Stimulated activated CD4-positive, alpha-beta T cell treated with anti-CD3 and anti-CD28 coated beads, TNF-alpha, amount 100 ng/mL, for 1 hour (primary cell): ENCODE results near the gene ZNF536.

Experiments used
- DNase-seq, 3 donors: peaks; one replicate each; pipeline ENCODE4 v3.0.0-alpha.2; 2020; ENCODE audit warnings: low read depth in 3 of 3, low spot score in 1 of 3

ZNF536 gene

GRCh38 chr19:30522341-30522740 is 150.2 kb downstream of the ZNF536 start:
- no peak for DNase-seq

DNA sequence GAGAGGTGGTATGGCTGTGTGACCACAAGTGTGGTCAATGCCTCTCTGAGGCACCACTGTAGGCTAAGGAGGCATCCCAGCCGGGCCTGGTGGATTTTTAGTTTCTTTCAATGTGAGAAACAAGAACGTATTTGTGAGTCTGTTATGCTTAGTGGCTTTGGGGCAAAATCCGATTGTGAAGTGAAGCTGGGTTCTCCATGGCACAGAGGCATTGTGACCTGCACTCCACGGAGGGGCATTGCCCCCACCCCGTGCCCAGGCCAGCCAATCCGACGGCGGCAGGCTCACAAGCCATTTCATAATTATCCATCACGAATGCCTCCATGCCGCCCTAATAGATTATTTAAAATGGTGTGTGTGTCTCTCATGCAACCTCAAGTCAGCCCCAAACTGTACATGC is 151.6 kb downstream of the ZNF536 start:
- no peak for DNase-seq

DNA sequence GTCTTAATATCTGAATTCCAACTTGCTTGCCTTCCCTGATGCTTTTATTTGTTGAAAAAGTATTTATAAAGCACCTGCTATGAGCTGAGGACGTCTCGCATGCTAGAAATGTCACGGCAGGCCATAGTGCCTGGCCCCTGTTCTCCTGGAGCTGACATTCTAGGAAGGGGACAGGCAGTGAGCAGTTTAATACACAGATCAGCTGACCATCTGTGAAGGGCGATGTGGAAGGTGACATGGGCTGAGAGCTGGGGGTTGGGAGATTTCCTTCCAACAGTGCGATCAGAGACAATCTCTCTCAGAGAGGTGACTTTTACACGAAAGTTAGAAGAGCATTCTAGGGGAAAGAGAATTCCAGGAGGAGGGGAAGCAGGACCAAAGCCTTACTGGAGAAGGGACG is 153.2 kb downstream of the ZNF536 start:
- no peak for DNase-seq

DNA sequence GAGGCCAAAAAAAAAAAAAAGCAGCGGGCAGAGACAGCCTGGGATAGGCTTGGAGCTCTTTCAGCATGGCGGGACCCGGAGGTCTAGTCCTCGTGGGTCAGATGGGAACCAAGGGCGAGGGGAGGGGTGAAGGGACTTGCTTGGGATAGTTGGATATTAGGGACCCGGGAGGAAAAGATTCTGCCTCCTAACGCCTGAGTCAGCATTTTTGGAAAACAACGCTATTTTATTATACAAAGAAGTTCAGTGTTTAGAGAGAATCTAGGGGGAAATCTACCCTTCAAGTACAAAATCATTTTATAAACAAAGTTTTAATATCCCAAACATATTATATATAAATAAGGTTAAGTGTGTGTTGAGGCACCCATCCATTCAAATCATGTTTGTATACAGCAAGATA is 156.7 kb downstream of the ZNF536 start:
- DNase-seq: no peak

DNA sequence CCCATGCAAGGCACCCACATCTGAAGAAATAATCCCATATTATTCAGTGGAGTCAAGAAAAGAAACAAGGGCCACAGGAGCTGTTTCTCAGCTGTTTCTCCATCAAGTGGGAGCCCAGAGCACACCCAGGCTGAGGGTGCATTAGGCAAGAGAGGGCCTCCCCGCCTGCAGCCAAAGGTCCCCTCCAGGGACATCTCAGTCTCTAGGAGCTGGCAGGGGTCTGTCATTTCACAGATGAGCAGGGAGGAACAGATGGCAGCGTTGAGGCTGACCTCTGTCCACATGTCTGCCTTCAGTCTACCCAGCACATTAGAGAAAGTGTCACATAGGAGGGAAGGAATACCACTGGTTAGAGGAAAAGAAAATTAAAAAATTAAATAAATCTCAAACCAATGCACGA is 157.7 kb downstream of the ZNF536 start:
- no peak for DNase-seq

DNA sequence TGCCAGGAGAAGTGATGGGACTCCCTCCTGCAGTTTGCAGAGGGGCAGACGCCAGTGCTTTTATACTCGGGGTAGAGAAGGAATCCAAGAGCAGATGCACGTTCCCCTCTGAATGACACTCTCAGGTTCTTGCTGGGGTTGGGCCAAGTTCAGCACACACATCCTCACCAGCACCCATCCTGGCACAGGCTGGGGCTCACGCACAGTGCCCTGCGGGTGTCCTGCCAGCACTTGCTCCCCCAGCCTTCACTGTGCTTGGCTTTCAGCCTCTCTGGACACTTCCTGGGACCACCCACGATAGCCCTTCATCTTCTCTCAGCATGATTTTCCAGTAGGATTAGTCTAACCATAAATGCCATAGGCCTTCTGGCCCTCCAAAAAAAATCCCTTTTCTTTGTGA is 158.6 kb downstream of the ZNF536 start:
- DNase-seq: no peak

DNA sequence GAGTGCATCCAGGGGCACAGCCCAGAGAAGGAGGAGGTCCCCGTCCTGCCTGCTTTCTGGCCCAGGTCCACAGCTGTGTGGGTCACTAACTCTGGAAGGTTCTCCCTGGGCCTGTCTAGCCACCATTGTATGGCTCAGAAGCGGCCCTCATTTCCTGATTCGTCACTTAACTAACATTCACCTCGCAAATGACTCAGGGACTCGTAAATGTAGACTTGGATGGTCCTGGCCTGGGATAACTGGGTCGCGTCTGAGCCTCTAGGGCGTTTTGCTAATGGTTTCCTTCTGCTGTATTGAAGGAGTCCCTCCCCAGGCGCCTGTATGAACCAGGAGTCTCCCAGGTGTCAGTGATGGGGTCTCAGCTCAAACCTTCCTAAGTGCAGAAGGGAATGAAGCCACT is 162.8 kb downstream of the ZNF536 start:
- DNase-seq: no peak

DNA sequence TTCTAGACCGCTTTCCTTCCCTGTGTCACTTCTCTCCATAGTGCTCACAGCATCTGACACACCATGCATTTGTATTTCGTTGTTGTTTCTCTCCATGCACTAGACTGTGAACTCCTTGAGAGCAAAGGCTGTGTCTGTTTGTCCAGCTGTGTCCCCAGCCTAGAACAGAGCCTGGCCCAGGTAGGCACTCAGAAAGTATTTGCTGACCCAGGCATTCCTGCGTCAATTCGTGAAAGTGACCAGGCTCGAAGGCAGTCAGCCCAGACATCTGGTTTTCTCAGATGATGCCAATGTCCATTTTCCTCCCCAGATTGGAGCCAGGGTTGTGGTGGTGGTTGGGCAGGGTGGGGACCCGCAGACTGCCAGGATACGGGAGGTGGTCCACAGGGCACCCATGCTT is 164.8 kb downstream of the ZNF536 start:
- DNase-seq: no peak

DNA sequence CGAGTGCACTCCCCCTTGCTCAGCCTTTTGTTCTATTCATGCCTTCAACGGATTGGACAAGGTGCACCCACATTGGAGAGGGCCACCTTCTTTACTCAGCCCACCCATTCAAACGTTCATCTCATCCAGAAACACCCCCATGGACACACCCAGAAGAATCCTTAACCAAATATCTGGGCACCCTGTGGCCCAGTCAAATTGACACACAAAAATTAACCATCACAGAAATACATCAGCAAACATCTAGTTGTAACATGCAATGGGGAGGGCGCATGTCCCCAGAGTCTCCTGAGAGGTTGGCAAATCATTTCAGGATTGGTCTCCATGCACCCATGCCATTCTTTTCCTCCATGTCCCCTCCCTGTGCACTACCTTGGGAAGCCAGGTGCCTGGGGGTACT is 167.1 kb downstream of the ZNF536 start:
- no peak for DNase-seq

DNA sequence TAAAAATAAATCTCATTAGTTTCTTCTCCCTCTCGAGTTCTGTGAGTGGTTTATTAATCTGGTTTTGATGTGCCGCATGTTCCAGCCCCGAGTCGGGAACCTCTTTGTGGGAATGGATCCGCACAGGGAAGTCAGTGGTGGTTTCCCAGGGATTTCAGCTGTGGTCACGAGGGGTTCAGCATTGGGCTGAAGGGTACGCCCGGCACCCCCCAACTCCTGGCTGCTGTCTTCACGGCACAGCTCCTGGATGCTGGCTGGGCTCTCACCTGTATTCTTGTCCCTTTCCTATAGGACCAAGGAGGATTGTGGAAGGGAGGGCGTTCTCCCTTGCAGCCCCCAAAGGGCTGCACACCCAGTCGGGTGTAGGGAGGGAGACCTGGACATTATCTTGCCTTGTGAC is 167.8 kb downstream of the ZNF536 start:
- DNase-seq: no peak

DNA sequence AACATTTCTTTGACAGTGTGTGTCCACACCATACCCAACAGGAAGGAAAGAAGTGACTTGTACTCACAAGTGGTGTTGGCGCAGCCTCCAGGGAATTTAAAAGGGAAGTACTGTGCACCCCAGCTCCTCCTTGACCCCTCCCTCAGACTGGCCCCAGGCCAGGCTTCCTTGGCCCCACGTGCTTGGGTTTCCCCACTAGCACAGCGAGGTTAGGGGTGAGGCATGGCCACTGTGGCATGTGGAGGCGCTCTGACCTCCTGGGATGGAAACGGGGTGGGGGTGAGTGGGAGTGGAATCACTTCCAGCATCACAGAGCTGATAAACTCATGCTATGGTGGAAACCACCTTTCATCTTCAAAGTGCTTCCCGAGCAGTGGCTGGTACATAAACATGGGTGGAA is 168.6 kb downstream of the ZNF536 start:
- DNase-seq: no peak

GRCh38 chr19:30541575-30541974 is 169.4 kb downstream of the ZNF536 start:
- DNase-seq: no peak

- no peak for DNase-seq
Observed at GRCh38 chr19:30543243-30543945, 171.2 kb downstream of the ZNF536 start.

- DNase-seq: no peak
Observed at GRCh38 chr19:30545752-30546151, 173.6 kb downstream of the ZNF536 start.

GRCh38 chr19:30546332-30546731 is 174.1 kb downstream of the ZNF536 start:
- no peak for DNase-seq

DNA sequence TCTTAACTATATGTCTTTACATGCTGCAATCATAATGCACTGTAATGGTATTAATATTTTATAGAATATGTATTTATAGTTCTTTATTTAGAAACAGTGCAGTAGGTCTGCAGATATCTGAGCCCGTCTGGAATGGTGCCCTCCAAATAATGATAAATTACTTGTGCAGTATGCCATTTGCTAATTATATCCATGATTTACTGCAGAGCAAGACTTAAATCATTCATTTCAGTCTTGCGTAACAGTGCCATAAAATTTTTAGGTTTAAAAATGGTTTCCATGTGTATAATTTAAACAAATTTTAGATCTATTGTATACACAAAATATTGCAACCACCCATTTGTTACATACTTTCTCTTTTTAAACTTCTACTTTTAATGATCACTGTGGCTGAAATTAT is 175.1 kb downstream of the ZNF536 start:
- DNase-seq: no peak

DNA sequence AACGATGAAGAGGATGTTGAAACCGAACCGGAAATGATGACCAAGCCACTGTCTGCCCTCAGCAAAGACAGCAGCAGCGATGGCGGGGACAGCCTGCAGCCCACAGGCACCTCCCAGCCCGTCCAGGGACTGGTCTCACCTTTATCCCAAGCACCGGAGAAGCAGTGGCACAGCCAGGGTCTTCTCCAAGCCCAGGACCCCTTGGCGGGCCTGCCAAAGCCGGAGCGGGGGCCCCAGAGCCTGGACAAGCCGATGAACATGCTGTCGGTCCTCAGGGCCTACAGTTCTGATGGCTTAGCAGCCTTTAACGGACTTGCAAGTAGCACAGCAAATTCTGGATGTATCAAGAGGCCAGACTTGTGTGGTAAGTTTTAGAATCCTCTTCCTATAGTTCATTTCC is 177.0 kb downstream of the ZNF536 start:
- DNase-seq: no peak

- DNase-seq: no peak
Observed at GRCh38 chr19:30551271-30551670, 179.1 kb downstream of the ZNF536 start.

- no peak for DNase-seq
Observed at GRCh38 chr19:30552593-30552992, 180.4 kb downstream of the ZNF536 start.

- no peak for DNase-seq
Observed at GRCh38 chr19:30555075-30555790, 183.0 kb downstream of the ZNF536 start.

DNA sequence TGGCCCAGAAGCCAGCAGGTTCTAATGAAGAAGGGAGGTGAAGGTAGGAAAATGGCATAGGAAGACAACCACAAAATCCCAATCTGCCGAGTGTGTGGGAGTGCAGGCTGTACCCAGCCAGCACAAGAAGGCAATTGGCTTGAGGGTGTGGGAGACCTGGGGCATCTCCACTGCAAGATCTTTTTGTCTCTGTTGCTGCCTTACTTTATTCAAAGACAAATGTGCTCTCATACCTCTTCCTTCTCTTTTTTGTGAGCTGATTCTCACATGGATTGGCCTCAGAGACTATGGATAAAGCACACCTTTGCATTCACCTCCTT is 183.6 kb downstream of the ZNF536 start:
- DNase-seq: no peak

- no peak for DNase-seq
Observed at GRCh38 chr19:30556230-30556711, 184.1 kb downstream of the ZNF536 start.

- DNase-seq: no peak
Observed at GRCh38 chr19:30557212-30557611, 185.0 kb downstream of the ZNF536 start.
